COLO829 (cell line): Measurements from ENCODE around the gene SH3YL1.
A peak's percentile ranks its signal among the peaks of the same experiment; 100 is the strongest.

Experiments used
- DNase-seq: peaks from one replicate; pipeline ENCODE4 v3.0.0; 2012; ENCODE audit warnings: low spot score

The SH3YL1 gene

GRCh38 chr2:256094-256493 lies 7.7 kb downstream of the SH3YL1 start:
- DNase-seq: no peak

DNA sequence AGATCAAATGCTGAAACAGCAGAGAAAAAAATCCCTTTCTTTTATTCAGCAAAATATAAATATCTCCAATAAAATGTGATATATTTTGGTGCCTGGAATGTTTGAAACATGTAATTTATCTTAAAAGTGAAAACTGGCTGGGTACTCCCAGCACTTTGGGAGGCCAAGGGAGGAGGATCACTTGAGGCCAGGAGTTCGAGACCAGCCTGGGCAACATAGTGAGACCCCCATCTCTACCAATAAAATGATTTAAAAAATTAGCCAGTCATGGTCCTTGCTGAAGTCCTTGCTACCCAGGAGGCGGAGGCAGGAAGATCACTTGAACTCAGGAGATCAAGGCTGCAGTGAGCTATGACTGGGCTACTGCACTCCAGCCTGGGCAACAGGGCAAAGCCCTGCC lies 8.6 kb downstream of the SH3YL1 start:
- no peak for DNase-seq

GRCh38 chr2:254241-254640 lies 9.6 kb downstream of the SH3YL1 start:
- peak; percentile 77 for DNase-seq

- no peak for DNase-seq
Measured at GRCh38 chr2:253202-253638, 10.6 kb downstream of the SH3YL1 start.

GRCh38 chr2:252001-252602 lies 11.7 kb downstream of the SH3YL1 start:
- DNase-seq: no peak

GRCh38 chr2:249538-250042 lies 14.2 kb downstream of the SH3YL1 start:
- DNase-seq: no peak

- no peak for DNase-seq
Measured at GRCh38 chr2:248724-249123, 15.1 kb downstream of the SH3YL1 start.

GRCh38 chr2:246489-247144 lies 17.2 kb downstream of the SH3YL1 start:
- DNase-seq: no peak

- no peak for DNase-seq
Measured at GRCh38 chr2:244547-244946, 19.3 kb downstream of the SH3YL1 start.

- DNase-seq: no peak
Measured at GRCh38 chr2:238869-239268, 25.0 kb downstream of the SH3YL1 start.

GRCh38 chr2:238431-238830 lies 25.4 kb downstream of the SH3YL1 start:
- no peak for DNase-seq

DNA sequence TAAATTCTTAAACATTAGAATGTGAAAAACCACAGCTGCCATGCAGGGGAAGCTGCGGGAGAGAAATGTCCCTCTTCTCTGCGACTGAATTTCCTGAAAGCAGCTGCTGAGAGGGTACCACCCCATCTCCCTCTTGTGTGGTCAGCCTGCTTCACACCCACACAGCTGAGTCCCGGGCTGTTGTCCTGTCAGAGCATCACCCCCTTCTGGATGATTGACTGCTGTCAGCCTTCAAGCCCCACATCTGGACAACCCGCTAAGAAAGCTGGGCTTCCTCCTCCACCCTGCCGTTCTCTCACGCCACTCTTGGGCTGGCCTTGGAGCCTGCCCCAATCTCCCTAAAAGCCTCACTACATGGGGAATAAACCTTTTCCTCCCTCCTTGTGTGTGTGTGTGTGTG lies 26.0 kb downstream of the SH3YL1 start:
- DNase-seq: no peak

- DNase-seq: no peak
Measured at GRCh38 chr2:236993-237539, 26.8 kb downstream of the SH3YL1 start.

DNA sequence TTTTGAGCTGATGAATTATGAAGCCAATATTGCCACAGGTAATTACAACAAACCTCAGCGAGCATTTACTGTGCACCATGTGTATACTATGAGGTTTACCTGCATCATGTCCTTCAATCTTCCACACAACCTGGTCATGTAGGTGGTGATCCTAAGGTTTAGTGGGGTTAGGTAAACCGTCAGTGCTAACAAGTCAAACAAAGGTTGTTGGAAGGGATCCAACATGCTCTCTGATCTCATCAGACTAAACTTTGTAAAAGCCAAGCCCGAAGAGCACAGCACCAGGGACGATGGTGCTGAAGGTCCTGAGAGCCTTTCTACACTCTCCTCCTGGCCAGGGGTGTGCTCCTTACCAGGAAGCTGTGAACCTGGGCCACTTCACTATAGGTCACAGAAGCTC lies 29.4 kb downstream of the SH3YL1 start:
- no peak for DNase-seq

DNA sequence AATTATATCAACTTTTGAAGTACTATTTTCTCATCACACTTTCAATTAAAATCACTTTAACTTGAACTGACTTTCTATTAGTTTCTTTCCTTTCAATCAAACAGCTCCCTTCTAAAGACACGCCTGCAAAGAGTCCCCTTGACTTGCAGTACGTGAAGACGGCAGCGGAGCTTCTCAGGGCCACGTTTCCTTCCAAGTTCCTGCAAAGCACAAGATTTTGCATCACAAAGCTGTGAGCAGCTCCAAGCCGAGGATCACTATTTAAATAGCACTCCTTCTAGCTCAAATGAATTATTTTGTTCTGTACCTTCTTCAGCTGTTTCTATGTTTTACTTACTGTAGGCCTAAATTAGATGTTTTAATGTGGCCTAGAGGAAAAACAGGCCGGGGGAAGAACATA lies 30.8 kb downstream of the SH3YL1 start:
- no peak for DNase-seq

DNA sequence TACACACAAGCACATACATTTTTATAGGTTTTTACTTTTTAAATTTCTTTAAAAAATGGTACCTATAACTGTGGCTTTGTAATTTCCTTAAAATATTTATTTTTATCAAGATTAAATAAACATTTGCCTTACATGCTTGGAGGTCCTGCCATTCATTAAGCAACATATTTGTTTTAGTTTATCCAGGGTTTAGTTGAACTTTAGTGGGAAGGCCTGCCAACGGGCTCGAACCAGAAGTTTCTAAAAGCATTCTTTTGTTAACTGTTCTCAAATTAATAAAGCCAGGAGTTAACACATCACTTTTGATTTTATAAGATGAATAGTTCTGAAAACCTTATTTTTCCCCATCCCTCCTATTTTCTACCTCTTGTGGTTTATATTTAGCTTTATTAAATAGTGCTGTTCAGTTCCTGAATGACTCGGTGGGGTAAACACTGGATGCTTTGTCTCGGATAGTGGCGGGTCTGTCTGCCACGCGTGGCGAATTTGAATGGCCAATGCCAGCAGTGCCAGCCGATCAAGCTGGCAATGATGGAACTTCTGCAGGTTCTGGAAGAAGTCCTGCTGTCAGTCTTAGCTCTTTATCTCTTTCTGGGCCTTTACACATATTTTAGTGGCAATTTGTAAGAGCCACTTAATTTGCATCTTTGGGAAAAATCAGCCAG lies 32.2 kb downstream of the SH3YL1 start:
- DNase-seq: peak; percentile 80

- no peak for DNase-seq
Measured at GRCh38 chr2:228518-229278, 35.1 kb downstream of the SH3YL1 start.

DNA sequence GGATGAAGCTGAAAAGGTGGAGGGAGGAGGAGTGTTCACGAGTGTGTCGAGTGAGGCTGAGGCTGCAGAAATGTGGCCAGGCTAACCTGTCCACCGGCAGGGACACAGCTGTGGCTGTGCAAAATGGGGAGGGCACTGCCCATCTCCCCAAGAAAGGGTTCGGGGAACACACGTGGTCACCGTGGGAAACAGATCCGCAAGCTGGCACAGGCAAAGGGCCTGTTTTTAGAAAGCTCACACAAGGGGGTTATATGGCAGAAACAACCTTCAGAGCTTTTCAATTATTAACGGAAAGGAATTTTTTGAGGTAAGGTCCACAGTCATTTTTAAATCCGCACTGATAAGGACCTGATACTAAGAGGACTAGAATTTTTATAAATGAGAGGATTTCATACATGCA lies 35.7 kb downstream of the SH3YL1 start:
- DNase-seq: no peak

DNA sequence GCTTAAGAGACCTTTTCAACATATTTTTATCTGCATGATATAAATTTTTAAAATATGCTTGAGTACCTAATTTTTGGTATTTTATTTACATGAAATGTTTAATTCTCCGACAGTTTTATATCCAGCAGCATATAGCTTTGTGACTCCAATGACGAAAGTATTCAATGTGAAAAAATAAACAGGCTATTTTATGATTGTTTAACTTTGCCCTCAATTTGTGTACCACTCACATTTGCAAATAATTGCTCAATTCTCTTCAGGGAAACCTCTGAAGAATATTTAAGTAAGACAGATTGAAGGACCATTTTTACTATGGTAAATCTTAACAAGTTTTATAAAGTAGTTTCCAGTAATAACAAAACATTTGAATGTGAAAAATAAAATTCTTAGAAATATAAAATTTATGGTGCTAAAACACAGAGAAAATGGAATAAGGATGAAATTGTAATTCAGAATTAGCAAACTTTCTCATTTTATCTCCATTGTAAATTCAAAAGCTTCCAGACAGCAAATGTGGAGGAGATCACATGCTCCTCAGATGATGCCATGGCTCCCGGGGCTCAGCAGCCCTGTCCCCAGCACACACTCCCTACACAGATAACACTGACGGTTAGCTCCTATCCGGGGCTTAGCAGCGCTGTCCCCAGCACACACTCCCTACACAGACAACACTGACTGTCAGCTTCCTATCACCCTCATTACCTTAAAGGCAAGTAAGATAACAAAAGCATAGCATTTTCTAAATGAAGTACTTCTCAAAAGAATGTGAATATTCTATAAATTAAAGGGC lies 39.7 kb downstream of the SH3YL1 start:
- DNase-seq: no peak

DNA sequence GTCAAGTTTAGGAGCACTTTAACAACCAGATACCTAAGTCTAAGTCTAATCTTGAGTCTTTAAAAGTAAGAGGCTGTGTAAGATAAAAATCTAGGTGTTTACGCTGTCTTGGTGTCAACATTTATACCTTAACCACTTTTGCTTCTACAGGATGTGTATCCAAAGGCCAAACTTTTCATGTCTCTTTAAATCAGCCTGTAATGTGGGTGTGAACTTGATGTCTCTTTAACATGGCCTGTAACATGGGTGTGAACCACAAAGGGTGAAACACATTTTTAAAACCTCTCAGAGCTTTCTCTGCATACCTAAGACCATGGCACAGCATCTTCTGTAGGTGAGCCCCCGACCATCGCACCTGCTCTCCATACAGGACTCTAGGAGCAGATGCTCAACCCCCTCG lies 40.4 kb downstream of the SH3YL1 start:
- DNase-seq: no peak

- DNase-seq: no peak
Measured at GRCh38 chr2:216068-216467, 47.8 kb downstream of the SH3YL1 start.
